Stimulated activated CD8-positive, alpha-beta memory T cell treated with anti-CD3 and anti-CD28 coated beads, Interleukin-12 subunit alpha, Interleukin-12 subunit beta, amount 100 ng/mL, for 1 hour (primary cell): ENCODE data around the gene TLCD3A.
"Not testable (repeated sequence)": the region's sequence is repeated elsewhere in the genome, so short reads cannot be mapped to it uniquely, and the experiment has no call there.

Experiments used
- DNase-seq: peaks from one replicate; pipeline ENCODE4 v3.0.0-alpha.2; 2020; ENCODE audit warnings: low read depth

Gene TLCD3A

GRCh38 chr17:749359-749758 lies 17.0 kb downstream of the TLCD3A start:
- DNase-seq: not testable (repeated sequence)

- DNase-seq: no peak
These were observed 18.1 kb downstream of the TLCD3A start for GRCh38 chr17:750431-751037.

GRCh38 chr17:751269-752001 lies 19.0 kb downstream of the TLCD3A start:
- DNase-seq: no peak

GRCh38 chr17:752002-752619 lies 19.7 kb downstream of the TLCD3A start, which contains the start of gene GEMIN4:
GEMIN4 (minus strand) TSS chr17:752264; CDS start chr17:752142, 122 bp downstream.
- peak; percentile 98 for DNase-seq

- DNase-seq: no peak
These were observed 20.3 kb downstream of the TLCD3A start for GRCh38 chr17:752620-753219.

- no peak for DNase-seq
These were observed 21.0 kb downstream of the TLCD3A start for GRCh38 chr17:753418-753817.

- not testable (repeated sequence) for DNase-seq
These were observed 23.0 kb downstream of the TLCD3A start for GRCh38 chr17:755319-755961.

- not testable (repeated sequence) for DNase-seq
These were observed 23.7 kb downstream of the TLCD3A start for GRCh38 chr17:756010-756567.

- no peak for DNase-seq
These were observed 27.6 kb downstream of the TLCD3A start for GRCh38 chr17:759964-760363.

GRCh38 chr17:760371-760770 lies 28.0 kb downstream of the TLCD3A start:
- DNase-seq: no peak

GRCh38 chr17:767076-767475 lies 34.7 kb downstream of the TLCD3A start:
- DNase-seq: no peak

- no peak for DNase-seq
These were observed 40.6 kb downstream of the TLCD3A start for GRCh38 chr17:773016-773415.

- no peak for DNase-seq
These were observed 41.3 kb downstream of the TLCD3A start for GRCh38 chr17:773467-774312.

- no peak for DNase-seq
These were observed 41.9 kb downstream of the TLCD3A start for GRCh38 chr17:774313-774584.

- no peak for DNase-seq
These were observed 45.7 kb downstream of the TLCD3A start for GRCh38 chr17:778096-778495.

GRCh38 chr17:781805-782731 lies 49.7 kb downstream of the TLCD3A start, which contains the start of the genes GLOD4 and MRM3:
GLOD4 (minus strand) TSS chr17:782280; CDS start chr17:782255, 25 bp downstream.
MRM3 (plus strand) TSS chr17:782353; CDS start chr17:782379, 26 bp downstream.
- DNase-seq: peak; percentile 88

- DNase-seq: no peak
These were observed 51.7 kb downstream of the TLCD3A start for GRCh38 chr17:784143-784542.

GRCh38 chr17:785901-786300 lies 53.5 kb downstream of the TLCD3A start:
- not testable (repeated sequence) for DNase-seq

GRCh38 chr17:787641-788221 lies 55.3 kb downstream of the TLCD3A start:
- DNase-seq: no peak

- no peak for DNase-seq
These were observed 56.2 kb downstream of the TLCD3A start for GRCh38 chr17:788551-788950.
